HL-60/S4 (cell line): Measurements from ENCODE around the gene NLRP7.

Experiments
- in situ Hi-C: fragments of 300-500 bp; cut with MboI; formaldehyde crosslinking; loops from 2 replicates; pipeline ENCODE4 v1.14.3; 2022; ENCODE audit warnings: low sequenced_read_pairs

Gene NLRP7

GRCh38 chr19:54881884-54882283, 65.4 kb downstream of the NLRP7 start:
- in situ Hi-C loops: no loop called here

GRCh38 chr19:54877471-54877870, 69.9 kb downstream of the NLRP7 start:
- in situ Hi-C loops: no loop called here

GRCh38 chr19:54875506-54875905, 71.8 kb downstream of the NLRP7 start:
- in situ Hi-C loops: no loop called here

GRCh38 chr19:54873990-54874389, 73.3 kb downstream of the NLRP7 start, which contains the start of gene FCAR:
TSS of gene FCAR (plus strand) at chr19:54874235. CDS start at chr19:54874290, 55 bp downstream.
- in situ Hi-C loops: no loop called here
